GM12878 (cell line): ENCODE results near the gene MICA. TPM values are rescaled to one million over a fixed set of nuclear protein-coding genes. Genes with fewer than 3 reads are reported as not detected.

ENCODE experiments used
- ATAC-seq: fragments of 200-7000 bp; cut with Tn5 transposase; 3 replicates; pipeline ENCODE4 v1.9.1; 2020; ENCODE audit warnings: mild to moderate bottlenecking, moderate library complexity
- BruUV-seq: library from RNA; stranded (reverse); fragments of 400-500 nt; replicated peaks from 2 replicates; lab custom pipeline; 2021; lab: Mats Ljungman, UMichigan
- CTCF ChIA-PET: fragments of 300-600 bp; sonication (Branson Sonifier 250); formaldehyde crosslinking; extraction: SDS; loops from one replicate; lab custom pipeline; 2021; ENCODE audit warnings: inconsistent platforms; lab: Yijun Ruan, JAX
- POLR2A ChIA-PET: fragments of 350-600 bp; formaldehyde crosslinking; extraction: SDS; loops from one replicate; lab custom pipeline; 2021; ENCODE audit warnings: inconsistent platforms; lab: Charles Lee
- RAD21 ChIA-PET: fragments of 300-600 bp; sonication (Branson Sonifier 250); formaldehyde crosslinking; loops from one replicate; lab custom pipeline; 2023; ENCODE audit warnings: antibody characterized with exemption; ENCODE audit not compliant: unreplicated experiment; lab: Charles Lee
- SMC1A ChIA-PET: fragments of 300-600 bp; sonication (Branson Sonifier 250); formaldehyde crosslinking; loops from one replicate; lab custom pipeline; 2023; ENCODE audit not compliant: unreplicated experiment, uncharacterized antibody; lab: Charles Lee
- DNase-seq: peaks from one replicate; pipeline ENCODE4 v3.0.0-alpha.2; 2011; ENCODE audit warnings: low read depth, low spot score
- FAIRE-seq: peaks from 3 replicates; lab custom pipeline; 2011; peaks lifted over from hg19 to GRCh38; lab: Jason Lieb, UNC
- H2AFZ ChIP-seq: 2 replicates; pipeline ENCODE4 v1.6.0; 2011; ENCODE audit warnings: low read depth, low read length, control low read depth; ENCODE audit not compliant: control insufficient read depth
- H3K27ac ChIP-seq: 2 replicates; pipeline ENCODE4 v1.5.1; 2011; ENCODE audit warnings: control low read depth; ENCODE audit not compliant: control insufficient read depth, insufficient read depth
- H3K27me3 ChIP-seq, 2 experiments: replicated peaks in 1 of 2; 2 replicates each; pipeline versions ENCODE4 v1.6.0 to v1.6.1; 2011; ENCODE audit warnings: low read length in 1 of 2; ENCODE audit not compliant: control insufficient read depth in 2 of 2, insufficient read depth in 2 of 2
- H3K36me3 ChIP-seq, 2 experiments: 2 replicates each; pipeline ENCODE4 v1.5.1; 2011; ENCODE audit warnings: low read length in 1 of 2; ENCODE audit not compliant: control insufficient read depth in 2 of 2, insufficient read depth in 2 of 2
- H3K4me1 ChIP-seq: 2 replicates; pipeline ENCODE4 v1.6.1; 2011; ENCODE audit warnings: mild to moderate bottlenecking, low read length, moderate library complexity, mixed read lengths; ENCODE audit not compliant: control insufficient read depth, insufficient read depth
- H3K4me2 ChIP-seq: 2 replicates; pipeline ENCODE4 v1.6.0; 2011; ENCODE audit warnings: control low read depth; ENCODE audit not compliant: control insufficient read depth, insufficient read depth
- H3K4me3 ChIP-seq: fragments of 200-600 bp; sonication (generic); 2 replicates; pipeline ENCODE4 v1.5.1; 2016
- H3K79me2 ChIP-seq: 2 replicates; pipeline ENCODE4 v1.6.0; 2011; ENCODE audit warnings: low read length; ENCODE audit not compliant: control insufficient read depth, insufficient read depth
- H3K9ac ChIP-seq: 2 replicates; pipeline ENCODE4 v1.8.0; 2011; ENCODE audit warnings: low read length, control low read depth, mixed read lengths; ENCODE audit not compliant: control insufficient read depth, insufficient read depth
- H3K9me3 ChIP-seq: replicated peaks from 3 replicates; pipeline ENCODE4 v1.5.1; 2011; ENCODE audit warnings: mild to moderate bottlenecking, low read length; ENCODE audit not compliant: control insufficient read depth, insufficient read depth
- H4K20me1 ChIP-seq: 2 replicates; pipeline ENCODE4 v1.6.0; 2011; ENCODE audit not compliant: control insufficient read depth, insufficient read depth
- CREM ChIP-seq: IDR thresholded peaks from 2 replicates; pipeline ENCODE4 v1.6.1; 2014; ENCODE audit warnings: antibody characterized with exemption, low read depth
- ESRRA ChIP-seq: IDR thresholded peaks from 2 replicates; pipeline ENCODE4 v1.6.1; 2012; ENCODE audit warnings: mild to moderate bottlenecking, low read length, improper control_type of control experiment
- HDGF ChIP-seq: fragments of 450-650 bp; IDR thresholded peaks from 2 replicates; pipeline ENCODE4 v1.6.1; 2016; ENCODE audit warnings: antibody characterized with exemption
- IRF5 ChIP-seq: fragments of 450-650 bp; IDR thresholded peaks from 2 replicates; pipeline ENCODE4 v1.6.1; 2017; ENCODE audit warnings: borderline replicate concordance
- MLLT1 ChIP-seq: fragments of 450-650 bp; IDR thresholded peaks from 2 replicates; pipeline ENCODE4 v1.6.1; 2016; ENCODE audit warnings: mild to moderate bottlenecking
- MTA3 ChIP-seq: IDR thresholded peaks from 2 replicates; pipeline ENCODE4 v1.6.1; 2012; ENCODE audit warnings: low read length, inconsistent platforms, borderline replicate concordance
- MXI1 ChIP-seq: fragments of 150-350 bp; IDR thresholded peaks from 2 replicates; pipeline ENCODE4 v1.6.1; 2011; ENCODE audit warnings: low read depth, mild to moderate bottlenecking, inconsistent platforms, low read length, improper control_type of control experiment
- NFYA ChIP-seq: IDR thresholded peaks from 2 replicates; pipeline ENCODE4 v1.6.1; 2011; ENCODE audit warnings: low read depth, mild to moderate bottlenecking, low read length, improper control_type of control experiment, borderline replicate concordance
- ZBTB11 ChIP-seq: fragments of 450-650 bp; formaldehyde crosslinking; IDR thresholded peaks from 2 replicates; pipeline ENCODE4 v1.5.0; 2022; ENCODE audit warnings: mild to moderate bottlenecking, missing genetic modification characterization
- ZNF24 ChIP-seq: fragments of 450-650 bp; IDR thresholded peaks from 2 replicates; pipeline ENCODE4 v1.6.1; 2017; ENCODE audit warnings: antibody characterized with exemption, mild to moderate bottlenecking
- ZNF687 ChIP-seq: fragments of 450-650 bp; IDR thresholded peaks from 2 replicates; pipeline ENCODE4 v1.6.1; 2017; ENCODE audit warnings: mild to moderate bottlenecking, moderate library complexity
- WGBS: methylation state at CpG from one replicate; pipeline ENCODE4 v1.1.6; 2016; ENCODE audit warnings: low lambda C conversion rate; ENCODE audit not compliant: insufficient replicate concordance, insufficient coverage; ENCODE audit errors: missing lambda C conversion rate; 5-methylcytosine and 5-hydroxymethylcytosine counted together
- in situ Hi-C: fragments of 300-500 bp; cut with MboI; formaldehyde crosslinking; loops from 9 replicates; pipeline ENCODE4 v1.14.3; 2018; ENCODE audit warnings: mixed read lengths
- intact Hi-C: fragments of 100-400 bp; cut with micrococcal nuclease; formaldehyde crosslinking; loops from one replicate; pipeline ENCODE4 v1.14.2; 2022; ENCODE audit not compliant: unreplicated experiment
- polyA plus RNA-seq, 11 experiments: library from polyadenylated mRNA; depleted of rRNA in 4 of 11; unstranded in 6 of 11; stranded (reverse) in 5 of 11; fragments of >200 nt; fragmentation: Nextera tagmentation in 4 of 11; fragmentation: Illumina TruSeq in 1 of 11; extraction: Ambion mirVana in 4 of 11; extraction: Trizol in 1 of 11; gene quantifications; 1 replicate in 1 of 11; 2 replicates in 10 of 11; pipeline versions ENCODE4 v1.2.1 to v1.2.3, GENCODE V29; 2011 to 2016; ENCODE audit warnings: inconsistent platforms in 2 of 11, missing spikeins in 2 of 11, low read depth in 1 of 11
- total RNA-seq, 4 experiments: library from RNA; depleted of rRNA in 3 of 4; stranded (reverse); fragments of >200 nt in 3 of 4; fragmentation: Illumina TruSeq in 1 of 4; extraction: Trizol in 1 of 4; gene quantifications; 2 replicates each; pipeline versions ENCODE4 v1.2.1 to v1.2.3, GENCODE V29; 2013 to 2021

The MICA gene
- total and polyA plus RNA-seq, 10 of the 15 experiments (the other 5 are each of a cell fraction or from before 2014, with no cell fraction given), result 3.6 to 10.5 (median 6.9) TPM

- no peak for TF ChIP-seq ZNF687
- TF ChIP-seq HDGF, result no peak
Observed at GRCh38 chr6:31438222-31438621, 34.8 kb downstream of the MICA start (continued).

GRCh38 chr6:31438677-31439076, 35.3 kb downstream of the MICA start:
- no peak for DNase-seq
- RAD21 ChIA-PET, result interaction anchor here (0.7 to 1.3 kb wide), 2 partner anchors 36 to 39 kb away, joined by 3 to 4 read pairs; no protein-coding TSS in a partner anchor
- H3K4me3 ChIP-seq, result no peak overlapping the region
- TF ChIP-seq IRF5, result no peak
- no peak for TF ChIP-seq ESRRA
- no peak for TF ChIP-seq NFYA
- no peak for TF ChIP-seq CREM
- TF ChIP-seq MTA3, result no peak
- no peak for TF ChIP-seq MXI1
- TF ChIP-seq ZBTB11 (CRISPR knock-in tag), result no peak
- no peak for TF ChIP-seq ZNF24
- TF ChIP-seq MLLT1, result no peak

More at GRCh38 chr6:31438677-31439076, 35.3 kb downstream of the MICA start:
- CTCF ChIA-PET, result interaction anchor here (0.5 to 2.6 kb wide), 3 partner anchors 39 to 95 kb away, joined by 3 to 21 read pairs (median 12); no protein-coding TSS in a partner anchor
- Histone ChIP-seq H3K27me3 (no peaks in the 10 kb centered on the region; a peak in 1 of 4 replicates), H3K4me1 (no peaks in the 10 kb centered on the region), H4K20me1 (no peaks in the 10 kb centered on the region), H3K4me2 (no peak overlapping the region), H3K79me2 (no peaks in the 10 kb centered on the region), H3K9me3 (no peaks in the 10 kb centered on the region; the same call in 1 of the 3 replicates), H3K9ac (no peak overlapping the region), H2AFZ (no peak overlapping the region), H3K27ac (no peak overlapping the region), H3K36me3 (no peaks in the 10 kb centered on the region)
- ATAC-seq, result no peak
- 0% methylated on average over 2 of the region's 2 CpGs for WGBS
- SMC1A ChIA-PET, result interaction anchor here (0.8 to 2.2 kb wide), 3 partner anchors 38 to 159 kb away, joined by 3 to 7 read pairs (median 3); no protein-coding TSS in a partner anchor
- POLR2A ChIA-PET, result no interaction called here
- intact Hi-C loops, result no loop called here
- in situ Hi-C loops, result no loop called here
- BruUV-seq, result no TSS peak
- no peak for FAIRE-seq
